HG02884 (cell line): ENCODE data around the gene SNX25.
A peak's percentile ranks its signal among the peaks of the same experiment; 100 is the strongest.

Experiments
- ATAC-seq: cut with Tn5 transposase; IDR thresholded peaks from one replicate; pipeline ENCODE4 v1.9.1; 2021; ENCODE audit warnings: mild to moderate bottlenecking, moderate library complexity; ENCODE audit not compliant: unreplicated experiment

SNX25 gene

DNA sequence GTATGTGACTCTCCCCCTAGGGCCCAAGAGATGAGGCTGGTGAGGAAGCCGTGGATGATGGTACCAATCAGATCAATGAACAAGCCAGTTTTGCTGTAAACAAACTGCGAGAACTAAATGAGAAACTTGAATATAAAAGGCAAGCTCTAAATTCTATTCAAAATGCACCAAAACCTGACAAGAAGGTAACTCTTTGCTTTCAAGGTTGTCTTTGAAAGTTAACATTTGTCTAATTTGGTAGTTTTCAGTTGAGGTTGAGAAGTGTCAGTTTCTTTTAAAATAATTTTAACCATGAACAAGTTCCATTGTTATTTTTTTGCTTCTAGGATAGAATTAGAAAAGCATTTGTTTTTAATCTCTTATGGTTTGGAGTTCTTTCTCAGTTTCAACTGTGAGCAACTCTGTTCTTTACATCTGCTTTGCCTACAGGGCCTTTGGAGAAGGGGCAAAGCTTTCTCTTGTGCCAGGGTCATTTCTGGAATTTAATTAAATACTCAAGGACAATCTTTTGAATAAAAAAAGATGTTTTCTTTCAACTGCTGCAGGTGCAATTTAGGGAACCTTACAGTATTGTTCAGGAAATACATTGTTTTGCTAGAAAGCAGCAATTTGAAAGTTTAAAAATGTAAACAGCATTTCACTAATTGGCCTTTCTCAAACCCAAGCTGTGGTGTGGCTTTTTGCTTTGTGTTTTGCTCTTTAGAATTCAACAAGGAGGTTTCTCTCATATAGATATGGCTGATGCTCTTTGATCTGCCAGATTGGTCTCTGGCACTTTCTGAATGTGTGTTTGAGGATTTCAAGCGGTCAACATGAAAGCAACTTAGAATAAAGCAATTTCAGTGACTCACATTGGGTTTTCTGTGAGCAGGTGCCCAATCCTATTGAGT lies 123.4 kb downstream of the SNX25 start:
- peak; percentile 82 for ATAC-seq

DNA sequence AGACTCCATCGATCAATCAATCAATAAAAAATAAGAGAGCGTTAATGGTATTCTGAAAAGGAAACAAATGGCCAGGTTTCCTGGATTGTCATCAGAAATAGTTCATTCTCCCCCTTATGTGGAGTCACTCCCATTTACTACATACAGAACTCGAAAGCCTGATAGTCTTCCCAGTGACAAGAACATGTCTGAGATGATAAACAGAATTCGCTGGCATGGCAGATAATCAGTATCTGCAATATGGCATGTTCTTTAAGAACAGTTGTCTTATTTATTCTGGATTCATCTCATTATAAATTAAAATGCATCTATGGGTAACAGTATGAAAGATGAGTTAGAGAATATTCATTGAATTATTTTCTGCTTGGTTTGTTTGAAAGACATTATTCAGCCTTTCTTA lies 124.9 kb downstream of the SNX25 start:
- no peak for ATAC-seq

DNA sequence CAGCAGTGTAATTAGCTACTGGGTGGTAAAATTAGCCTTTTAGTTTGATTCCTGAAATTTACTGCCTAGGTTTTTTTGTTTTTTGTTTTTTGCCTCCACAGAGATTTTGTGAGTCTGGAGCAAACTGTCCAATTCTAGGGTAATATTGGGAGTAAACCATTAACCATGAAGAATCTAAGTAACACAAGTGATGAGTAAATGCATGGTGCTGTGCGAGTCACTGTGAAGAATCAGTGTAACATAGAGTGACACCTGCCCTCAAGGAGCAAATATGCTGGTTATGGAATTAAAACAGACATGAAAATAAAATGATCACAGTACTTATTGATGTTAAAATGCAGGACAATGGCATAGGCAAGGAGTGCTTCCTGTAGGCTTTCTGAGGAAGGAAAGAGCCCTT lies 126.2 kb downstream of the SNX25 start:
- no peak for ATAC-seq

DNA sequence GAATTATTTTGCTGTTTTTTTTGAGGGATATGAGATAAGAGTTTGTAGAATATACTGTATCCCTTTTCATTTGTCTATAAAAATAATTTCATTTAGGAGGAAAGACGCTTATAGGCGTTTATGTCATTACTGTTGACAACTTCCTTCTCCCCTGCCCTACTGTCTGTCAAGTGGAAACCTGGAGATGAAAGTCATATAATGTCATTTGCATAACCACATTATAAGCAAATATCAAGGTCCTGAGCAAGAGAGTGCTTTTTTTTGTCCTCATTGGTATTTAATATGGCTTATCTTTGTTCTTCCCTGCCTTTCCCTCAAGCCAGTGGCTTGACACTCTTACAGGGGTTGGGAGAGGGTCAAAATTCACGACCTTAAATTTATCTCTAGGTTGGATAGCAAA lies 130.5 kb downstream of the SNX25 start:
- no peak for ATAC-seq

DNA sequence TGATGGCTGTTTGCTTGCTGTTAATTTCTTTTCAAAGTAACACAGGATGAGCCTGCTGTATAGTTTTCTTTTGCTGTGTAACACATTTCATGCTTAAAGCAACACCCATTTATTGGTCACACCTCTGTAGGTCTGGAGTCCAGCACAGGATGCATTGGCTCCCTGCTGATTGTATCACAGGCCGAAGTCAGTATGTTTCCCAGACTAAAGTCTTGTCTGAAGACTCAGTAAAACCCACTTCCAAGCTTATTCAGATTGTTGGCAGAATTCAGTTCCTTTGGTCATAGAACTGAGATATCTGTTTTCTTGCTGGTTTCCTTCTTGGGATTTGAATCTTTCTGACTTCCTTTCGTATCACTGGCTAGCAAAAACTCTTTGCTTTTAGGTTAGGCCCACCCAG lies 132.0 kb downstream of the SNX25 start:
- ATAC-seq: peak; percentile 12

DNA sequence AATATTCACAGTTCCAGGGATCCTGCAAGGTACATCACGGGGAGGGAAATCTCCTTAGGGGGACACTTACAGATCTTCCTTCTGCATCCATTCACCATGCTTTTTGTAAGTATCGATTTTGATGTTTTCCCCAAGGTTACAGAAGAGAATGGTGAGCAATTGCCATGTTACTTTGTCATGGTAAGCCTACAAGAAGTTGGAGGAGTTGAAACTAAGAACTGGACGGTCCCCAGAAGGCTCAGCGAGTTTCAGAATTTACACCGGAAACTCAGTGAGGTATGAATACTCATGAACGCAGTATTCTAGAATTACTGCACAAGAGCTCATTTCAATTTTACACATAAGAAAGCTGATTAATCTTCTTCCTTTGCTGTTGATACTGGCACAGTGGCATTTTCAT lies 132.4 kb downstream of the SNX25 start:
- peak; percentile 59 for ATAC-seq

DNA sequence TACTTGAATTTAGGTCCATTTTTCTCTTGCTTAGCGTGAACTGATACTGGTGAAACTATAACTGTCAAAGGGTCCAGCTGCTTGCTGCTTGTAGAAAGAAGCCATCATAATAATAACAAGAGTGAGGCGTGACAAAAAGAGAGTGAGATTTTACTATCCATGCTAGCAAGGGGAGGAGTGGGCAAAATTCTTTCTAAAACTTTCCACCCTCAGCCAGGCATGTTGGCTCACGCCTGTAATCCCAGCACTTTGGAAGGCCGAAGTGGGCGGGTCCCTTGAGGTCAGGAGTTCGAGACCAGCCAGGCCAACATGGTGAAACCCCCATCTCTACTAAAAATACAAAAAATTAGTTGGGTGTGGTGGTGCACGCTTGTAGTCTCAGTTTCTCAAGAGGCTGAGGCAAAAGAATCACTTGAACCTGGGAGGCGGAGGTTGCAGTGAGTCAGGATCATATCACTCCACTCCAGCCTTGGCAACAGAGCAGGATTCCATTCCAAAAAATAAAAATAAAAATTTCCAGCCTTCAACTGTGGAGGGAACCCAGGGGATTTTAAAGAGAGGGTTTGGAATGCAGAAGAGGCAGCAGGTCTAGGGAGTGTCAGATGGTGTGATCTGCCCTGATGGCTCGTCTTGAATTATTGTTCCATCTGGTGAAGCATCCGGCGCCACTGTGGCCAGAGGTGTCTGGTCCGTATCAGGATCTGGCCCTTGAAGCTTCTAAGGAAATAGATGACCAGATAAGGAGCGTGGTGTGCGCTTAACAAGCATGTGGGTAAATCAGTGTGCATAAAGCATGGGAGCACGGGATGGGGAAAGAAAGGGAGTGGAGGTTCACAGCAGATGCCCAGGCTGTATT lies 134.6 kb downstream of the SNX25 start:
- ATAC-seq: no peak

DNA sequence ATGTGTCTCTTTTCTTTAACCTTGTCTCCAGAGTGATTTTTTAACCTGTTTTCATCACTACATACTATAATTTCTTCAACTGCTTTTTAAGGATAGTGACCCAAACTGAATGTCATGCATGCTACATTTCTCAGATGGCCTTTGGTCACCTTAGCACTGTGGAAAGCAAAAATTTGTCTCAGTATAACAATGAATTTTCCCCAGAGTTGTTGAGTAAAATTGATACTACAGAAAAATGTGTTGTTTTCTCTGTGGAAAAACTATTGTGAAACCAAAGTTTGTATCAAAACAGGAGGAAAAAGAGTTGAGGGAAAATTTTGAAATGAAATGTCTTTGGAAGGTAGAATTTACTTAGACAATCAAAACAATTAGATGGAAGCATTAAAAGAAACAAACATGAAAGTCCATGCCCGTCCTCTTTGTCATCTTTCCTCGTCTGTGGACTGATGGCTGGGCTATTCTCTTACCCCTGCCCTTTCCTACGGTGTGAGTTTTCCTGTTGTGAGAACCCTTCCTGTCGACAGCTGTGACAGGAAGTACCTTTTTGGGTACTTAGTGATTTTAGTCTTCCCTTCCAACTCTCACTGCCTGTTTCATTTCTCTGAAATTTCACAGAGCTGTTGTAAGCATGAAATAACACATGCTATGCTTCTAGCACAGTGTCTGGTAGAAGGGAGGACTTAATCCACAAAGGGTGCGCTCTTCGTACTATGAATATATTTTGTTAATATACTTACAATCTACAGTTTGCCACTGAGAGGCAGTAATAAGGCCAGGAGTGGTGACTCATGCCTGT lies 135.5 kb downstream of the SNX25 start:
- peak; percentile 42 for ATAC-seq

DNA sequence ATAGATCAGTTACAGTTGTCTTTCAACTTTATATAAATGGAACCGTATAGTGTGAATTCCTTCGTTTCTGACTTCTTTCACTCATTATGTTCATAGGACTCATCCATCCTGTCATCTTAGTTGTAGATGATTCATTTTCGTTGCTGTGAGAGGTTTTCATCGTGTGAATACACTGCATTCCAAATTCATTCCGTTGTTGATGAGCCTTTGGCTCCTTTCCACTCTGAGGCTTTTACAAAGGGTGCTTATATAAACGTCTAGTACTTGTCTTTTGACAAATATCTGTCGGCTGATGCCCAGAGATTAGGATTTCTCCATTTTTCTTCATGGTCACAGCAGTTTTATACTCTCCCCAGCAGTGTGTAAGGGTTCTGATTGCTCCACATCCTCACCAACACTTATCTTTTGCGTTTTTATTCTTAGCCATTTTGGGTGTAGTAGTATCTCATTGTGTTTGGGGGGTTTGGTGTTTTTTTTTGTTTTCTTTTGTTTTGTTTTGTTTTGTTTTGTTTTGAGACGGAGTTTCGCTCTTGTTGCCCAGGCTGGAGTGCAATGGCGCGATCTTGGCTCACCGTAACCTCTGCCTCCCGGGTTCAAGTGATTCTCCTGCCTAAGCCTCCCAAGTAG lies 137.7 kb downstream of the SNX25 start:
- no peak for ATAC-seq

DNA sequence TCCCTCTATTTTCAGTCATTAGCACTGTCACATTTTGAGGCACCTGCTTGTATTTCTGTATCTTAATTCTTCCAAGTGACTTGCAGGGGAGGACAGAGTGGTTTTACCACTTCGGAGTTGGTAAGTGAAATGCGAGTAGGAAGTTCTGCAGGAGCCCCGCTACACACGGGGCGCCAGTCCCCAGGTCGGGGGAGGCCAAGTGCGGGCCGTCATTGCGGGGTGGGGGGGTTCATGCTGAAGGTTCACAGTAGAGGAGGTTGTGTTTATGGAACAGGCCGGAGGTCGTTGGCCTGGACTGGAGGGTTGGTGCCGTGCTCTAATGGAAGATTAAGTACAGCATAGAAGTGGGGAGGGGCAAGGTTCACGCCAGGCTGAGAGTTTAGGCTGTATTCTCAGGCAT lies 142.3 kb downstream of the SNX25 start:
- no peak for ATAC-seq

DNA sequence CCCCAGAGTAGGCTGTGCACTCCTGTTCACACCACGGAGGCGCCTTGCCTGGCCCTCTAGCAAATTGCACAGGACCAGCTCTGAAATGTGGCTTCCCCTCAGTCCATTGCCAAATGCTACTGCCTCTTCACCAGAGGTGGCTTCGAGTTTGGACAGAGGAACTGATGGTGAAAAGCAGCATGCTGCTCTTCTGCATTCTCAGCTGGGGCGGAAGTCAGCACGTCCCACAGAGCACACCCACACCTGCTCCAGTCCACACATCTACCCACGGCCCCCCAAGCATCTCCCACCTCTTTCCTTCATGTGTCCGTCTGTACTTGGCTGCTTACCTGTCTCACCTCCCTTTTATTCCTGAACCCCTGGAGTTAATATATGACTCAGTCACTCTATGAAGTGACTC lies 142.8 kb downstream of the SNX25 start:
- no peak for ATAC-seq

DNA sequence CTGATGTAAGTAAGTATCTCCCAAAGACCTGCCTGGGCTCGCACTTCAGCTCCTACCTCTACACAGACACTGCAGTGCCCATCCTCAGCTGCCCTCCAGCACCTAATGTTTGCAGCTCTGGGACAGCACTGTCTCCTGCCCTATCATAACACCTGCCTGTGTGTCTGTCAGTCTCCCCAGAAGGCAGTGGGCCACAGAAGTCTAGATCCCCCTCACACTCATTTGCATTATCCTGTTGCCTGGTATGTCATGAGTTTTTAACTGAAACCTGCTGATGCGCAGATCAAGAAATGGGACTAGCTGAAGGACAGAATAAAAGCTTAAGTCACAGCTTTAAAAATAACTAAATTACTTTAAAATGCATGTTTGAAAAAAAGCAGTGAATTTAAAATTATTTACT lies 143.3 kb downstream of the SNX25 start:
- ATAC-seq: no peak

DNA sequence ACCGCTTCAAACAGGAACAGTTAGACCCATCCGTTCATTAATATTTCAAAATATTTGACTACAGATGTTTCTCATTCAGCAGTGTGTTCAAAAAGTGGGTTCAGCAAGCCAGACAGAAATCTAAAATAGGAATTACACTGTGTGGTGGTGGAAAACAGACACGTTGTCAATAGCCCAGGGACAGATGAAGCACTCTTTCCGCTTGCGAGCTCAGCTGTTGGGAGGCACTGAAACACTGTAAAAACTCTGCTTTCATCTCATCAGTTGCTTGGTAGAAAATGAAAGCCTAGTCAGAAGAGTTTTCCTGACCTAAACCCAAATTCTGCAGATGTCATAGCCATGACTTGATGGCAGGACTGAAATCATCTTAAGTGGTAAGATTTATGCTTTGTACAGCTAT lies 147.8 kb downstream of the SNX25 start:
- no peak for ATAC-seq

DNA sequence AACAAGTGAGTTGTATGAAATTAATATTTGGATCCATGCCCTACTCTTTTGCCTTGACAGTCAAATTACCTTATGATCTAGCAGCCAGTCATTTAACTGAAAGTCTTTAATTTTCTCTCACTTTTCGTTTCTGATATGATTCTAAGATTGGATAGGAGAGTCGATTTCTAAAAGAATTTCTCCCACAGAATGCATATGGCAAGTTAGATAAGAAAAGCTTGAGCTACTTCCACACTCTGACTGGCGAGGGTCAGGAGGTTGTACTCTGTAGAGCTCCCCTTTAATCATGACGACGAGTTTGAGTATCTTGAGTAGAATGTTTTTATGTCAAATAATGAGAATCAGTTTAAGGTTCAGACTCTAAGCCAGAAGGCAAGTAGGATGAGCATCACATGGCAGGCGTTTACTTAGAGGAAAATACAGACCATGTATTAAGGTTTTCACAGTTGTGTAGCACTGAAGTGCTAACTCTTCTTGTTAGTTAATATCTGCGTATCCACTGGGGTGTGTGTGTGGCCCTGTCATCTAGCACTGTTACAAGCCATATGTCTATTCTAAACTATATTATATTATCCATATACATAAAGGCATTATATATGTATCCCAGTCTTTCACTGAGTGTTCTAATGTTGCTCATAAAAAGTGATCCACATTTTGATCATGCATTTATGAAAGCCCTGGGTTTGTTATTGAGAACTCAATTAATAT lies 148.5 kb downstream of the SNX25 start:
- no peak for ATAC-seq

DNA sequence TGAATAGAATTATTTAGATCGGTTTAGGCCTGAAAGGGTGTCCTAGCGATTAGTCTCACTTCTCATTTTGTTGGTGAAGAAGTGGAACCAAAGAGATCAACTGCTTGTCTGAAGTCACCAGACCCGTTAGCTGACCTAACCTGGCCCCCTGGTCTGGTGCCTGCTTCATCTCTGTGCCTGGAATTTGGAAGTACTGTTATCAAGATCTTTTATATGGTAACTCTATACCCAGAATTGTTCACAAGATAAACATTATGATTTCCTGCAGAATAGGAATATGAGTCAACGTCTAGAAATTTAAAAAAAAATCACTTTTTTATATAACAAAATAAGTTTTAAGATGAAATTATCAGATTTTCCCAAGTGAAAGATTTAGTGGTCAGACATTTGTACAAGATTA lies 149.1 kb downstream of the SNX25 start:
- ATAC-seq: no peak

DNA sequence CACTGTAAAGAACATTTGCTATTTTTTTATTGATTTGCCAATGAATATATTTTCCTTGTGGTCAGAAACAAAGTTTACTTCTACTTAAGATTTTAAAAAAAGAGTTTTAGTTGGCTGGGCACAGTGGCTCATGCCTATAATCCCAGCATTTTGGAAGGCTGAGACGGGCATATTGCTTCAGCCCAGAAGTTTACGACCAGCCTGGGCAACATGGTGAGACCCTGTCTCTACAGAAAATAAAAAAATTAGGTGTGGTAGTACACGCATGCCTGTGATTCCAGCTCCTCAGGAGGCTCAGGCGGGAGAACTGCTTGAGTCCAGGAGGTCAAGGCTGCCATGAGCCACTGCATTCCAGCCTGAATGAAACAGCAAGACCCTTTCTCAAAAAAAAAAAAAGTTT lies 149.6 kb downstream of the SNX25 start:
- ATAC-seq: no peak

DNA sequence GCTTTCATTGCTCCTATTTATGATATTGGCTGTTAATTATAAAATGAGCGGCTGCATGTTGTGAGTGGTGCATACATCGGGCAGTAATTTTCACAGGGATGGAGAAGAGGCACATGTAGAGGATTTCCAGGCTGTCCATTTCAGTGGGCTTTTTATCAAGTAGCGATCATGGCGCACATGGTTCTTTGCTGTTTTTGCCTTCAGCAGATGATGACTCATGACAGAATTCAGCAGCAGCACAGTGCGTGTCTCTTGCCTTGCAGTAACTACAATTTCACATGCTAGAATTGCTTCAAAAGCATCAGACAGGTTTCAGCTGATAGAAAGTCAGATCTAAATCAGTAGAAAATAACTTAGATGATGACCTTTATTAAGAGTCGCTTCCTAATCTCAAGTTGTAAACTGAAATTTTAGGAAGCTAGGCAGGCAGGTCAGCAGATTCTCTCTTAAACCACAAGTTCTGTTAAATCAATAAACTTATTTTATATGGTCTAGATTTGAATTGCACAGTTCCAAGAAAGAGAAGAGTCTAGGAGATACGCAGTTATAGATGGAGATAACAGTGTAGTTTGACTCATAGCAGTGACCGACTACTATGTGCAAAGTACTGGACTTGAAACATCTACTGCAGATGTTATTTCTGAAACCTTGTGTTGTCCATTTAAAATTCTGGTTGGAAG lies 150.5 kb downstream of the SNX25 start:
- no peak for ATAC-seq

DNA sequence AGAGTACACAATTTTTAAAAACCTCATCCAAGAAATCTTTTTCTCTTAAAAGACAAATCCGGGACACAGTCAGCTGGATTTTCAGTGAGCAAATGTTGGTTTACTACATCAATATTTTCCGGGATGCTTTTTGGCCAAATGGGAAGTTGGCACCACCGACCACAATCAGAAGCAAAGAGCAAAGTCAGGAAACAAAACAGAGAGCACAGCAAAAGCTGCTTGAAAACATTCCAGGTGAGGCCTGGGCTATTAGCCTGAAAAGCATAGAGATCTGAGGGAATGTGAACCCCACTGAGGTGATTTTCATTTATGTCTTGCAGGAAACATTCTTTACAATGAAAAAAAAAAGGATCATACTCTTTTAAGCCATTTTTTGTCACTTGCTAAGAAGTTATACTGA lies 152.5 kb downstream of the SNX25 start:
- no peak for ATAC-seq

DNA sequence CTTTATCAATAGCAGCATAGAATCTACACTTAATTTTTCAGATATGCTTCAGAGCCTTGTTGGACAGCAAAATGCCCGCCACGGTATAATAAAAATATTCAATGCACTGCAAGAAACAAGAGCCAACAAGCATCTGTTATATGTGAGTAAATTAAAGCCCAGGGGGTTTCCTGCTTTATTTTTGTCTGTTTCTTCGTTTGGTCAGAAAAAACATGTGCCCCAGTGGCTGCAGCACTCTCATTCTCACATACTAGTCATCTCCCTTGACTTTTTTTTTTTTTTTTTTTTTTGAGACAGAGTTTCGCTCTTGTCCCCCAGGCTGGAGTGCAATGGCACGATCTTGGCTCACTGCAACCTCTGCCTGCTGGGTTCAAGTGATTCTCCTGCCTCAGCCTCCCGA lies 153.2 kb downstream of the SNX25 start:
- peak; percentile 59 for ATAC-seq

DNA sequence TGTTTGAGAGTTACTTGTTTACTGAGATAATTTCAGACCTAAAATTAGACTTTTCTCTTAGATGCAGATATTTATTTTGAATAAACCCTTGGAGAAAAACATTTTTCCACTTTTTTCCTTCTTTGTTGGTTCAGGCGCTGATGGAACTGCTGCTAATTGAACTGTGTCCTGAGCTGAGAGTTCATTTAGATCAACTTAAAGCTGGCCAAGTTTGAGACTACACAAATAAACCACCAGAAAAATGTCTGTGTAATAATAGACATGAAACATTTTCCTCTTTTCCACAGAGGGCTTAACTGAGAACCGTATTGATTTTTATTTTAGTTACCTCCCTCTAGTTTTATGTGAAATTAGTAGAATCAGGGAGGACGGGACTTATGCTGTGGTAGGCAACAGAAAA lies 153.9 kb downstream of the SNX25 start:
- ATAC-seq: no peak
